IPS-NIHi7 (cell line): ENCODE measurements around the gene SPTLC2.

Source experiments
- DNase-seq: peaks from one replicate; pipeline ENCODE4 v3.0.0; 2012; ENCODE audit warnings: mixed read lengths; ENCODE audit errors: extremely low spot score

SPTLC2 gene

GRCh38 chr14:77623201-77623600 is 6.8 kb upstream of the SPTLC2 start:
- DNase-seq, result no peak

GRCh38 chr14:77622366-77622961 is 6.0 kb upstream of the SPTLC2 start:
- no peak for DNase-seq

DNA sequence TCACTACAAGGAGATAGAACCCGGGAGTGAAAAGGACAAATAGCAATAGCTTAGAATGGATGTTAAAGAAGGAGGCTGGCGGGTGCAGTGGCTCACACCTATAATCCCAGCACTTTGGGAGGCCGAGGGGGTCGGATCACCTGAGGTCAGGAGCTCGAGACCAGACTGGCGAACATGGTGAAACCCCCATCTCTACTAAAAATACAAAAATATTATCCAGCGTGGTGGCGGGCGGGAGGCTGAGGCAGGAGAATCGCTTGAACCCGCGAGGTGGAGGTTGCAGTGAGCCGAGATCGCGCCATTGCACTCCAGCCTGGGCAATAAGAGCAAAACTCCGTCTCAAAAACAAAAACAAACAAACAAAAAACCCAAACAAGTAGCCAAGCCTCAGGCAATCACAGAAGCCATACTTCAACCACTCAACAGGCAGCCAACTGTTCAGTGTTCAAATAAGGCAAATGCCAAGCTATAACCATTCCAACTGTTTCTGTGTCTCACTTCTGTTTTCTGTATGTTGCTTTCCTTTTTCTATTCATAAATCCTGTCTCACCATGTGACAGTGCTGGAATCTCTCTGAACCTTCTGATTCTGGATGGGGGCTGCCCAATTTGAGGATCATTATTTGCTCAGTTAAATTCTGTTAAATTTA is 3.9 kb upstream of the SPTLC2 start:
- no peak for DNase-seq

DNA sequence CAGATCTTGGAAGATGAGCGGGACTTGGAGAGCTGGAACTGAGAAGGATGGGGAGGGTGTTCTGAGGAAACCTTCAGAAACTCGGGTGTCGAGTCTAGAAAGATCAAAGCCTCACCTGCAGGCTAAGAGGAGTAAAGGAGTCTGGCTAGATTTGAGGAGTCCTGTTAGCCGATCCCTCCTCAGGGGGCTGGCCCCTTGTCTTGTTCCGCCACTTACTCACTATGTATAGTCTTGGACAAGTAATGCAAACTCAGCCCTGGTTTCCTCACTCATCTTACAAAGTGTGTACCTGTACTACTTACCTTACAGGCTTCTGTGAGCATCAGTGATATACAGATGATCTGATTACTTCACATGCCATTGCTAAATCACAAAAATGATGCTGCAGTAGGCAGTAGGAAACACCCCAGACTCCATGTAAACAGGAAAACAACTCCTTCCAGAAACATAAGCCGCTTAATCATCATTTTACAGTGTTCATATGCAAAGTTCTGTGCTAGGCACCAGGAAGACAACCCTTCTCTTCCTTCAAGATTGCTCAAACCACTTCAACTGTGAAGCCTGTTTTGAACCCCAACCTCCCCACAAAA is 2.0 kb upstream of the SPTLC2 start:
- DNase-seq, result no peak

- no peak for DNase-seq
Observed at GRCh38 chr14:77616133-77616453, 344 bp downstream of the SPTLC2 start.

DNA sequence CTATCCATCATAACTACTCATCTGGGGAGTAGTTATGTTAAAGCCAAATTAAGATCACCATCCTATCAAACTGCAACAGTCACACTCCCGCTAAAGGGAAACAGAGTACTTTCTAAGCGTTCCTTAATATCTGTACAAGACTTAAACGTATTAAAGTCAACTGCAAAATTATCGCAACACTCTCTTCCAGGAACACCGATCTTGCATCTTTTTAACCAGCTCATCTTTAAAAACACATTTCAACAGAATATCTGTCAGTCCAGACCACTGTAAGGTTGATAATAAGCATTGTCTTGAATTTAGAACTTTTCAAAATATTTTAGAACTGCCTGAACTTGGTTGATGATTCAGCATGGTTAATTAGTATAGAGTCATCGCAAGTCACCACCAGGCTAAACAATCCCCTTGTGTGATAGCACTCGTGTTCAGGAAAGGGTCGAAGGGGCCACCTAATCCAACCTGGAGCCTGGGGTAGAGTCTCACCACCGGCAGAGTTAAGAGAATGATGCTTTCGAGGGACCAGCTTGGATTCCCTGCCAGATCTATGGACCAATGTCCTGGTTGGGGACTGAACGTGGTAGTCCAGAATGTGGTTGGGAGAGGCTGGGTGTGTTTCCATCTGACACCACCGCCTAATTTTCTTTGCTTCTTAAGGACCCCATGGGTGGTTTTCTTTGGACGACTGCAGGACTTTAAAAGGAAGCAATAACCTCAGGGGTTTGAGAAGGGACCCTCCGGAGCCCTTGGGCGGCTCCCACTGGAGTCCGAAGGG is 890 bp downstream of the SPTLC2 start:
- peak; percentile 22 for DNase-seq

- no peak for DNase-seq
Observed at GRCh38 chr14:77613201-77613600, 3.2 kb downstream of the SPTLC2 start.

DNA sequence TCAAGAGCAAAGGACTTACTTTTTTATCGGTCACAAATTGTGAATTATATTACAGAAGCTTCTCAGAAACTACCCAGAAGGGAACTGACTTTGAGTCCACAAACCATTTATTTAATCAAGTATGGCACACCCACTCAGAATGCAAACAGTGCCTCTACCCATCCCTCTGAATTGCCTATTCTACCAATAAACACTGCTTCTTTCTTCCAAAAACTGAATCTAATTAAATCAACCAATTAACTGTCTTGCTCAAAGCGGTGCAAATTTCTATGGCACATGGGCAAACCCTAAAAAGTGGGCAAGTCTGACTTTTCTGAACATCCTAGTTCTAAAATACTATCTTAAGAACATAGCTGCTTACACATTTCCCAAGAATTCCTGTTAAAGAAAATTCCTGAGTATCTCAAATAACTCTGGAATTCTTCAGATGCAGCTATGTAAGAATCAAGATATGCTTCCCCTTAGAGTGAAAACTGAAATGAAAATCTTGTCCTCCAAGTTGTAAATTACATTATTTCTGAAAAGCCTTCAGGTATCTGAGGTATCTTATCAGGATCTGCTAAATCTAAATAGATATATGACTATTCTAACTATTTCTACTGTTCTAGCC is 4.3 kb downstream of the SPTLC2 start:
- no peak for DNase-seq

- no peak for DNase-seq
Observed at GRCh38 chr14:77610553-77610952, 5.9 kb downstream of the SPTLC2 start.

DNA sequence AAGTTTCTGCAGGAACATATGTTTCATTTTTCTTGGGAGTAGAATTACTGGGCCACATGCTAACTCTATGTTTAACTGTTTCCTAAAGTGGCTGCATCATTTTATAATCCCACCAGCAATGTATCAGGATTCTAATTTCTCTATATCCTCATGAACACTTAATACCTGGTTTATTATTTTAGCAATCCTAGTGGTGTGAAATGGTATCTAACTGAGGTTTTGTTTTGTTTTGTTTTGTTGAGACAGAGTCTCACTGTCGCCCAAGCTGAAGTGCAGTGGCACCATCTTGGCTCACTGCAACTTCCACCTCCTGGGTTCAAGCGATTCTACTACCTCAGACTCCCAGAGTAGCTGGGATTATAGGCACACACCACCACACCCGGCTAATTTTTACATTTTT is 6.5 kb downstream of the SPTLC2 start:
- no peak for DNase-seq

DNA sequence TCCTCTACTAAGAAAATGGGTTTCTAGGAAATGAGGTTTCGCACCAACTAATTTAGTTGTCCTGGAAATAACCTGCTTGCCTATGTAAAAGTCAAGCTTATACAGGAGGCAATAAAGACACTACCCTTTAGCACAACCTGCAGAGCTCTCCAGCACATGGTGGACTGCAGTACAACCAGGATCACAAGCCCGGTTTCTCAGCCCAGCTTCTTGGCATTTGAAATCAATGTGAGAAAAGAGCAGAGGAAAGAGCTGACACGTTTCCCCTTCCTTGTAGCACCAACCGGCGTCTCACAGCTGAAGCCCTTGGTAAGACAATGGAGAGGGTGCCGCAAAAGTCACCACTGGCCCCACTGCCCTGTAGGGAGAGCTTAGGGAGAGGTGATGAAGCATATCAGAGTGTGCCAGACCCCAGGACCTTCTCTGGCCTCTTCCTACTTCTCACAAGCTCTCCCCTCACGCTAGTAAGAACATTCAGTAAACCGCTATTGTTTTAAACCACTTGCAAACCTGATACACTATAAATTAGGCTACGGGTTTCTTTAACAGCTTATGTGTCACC is 8.6 kb downstream of the SPTLC2 start:
- peak; percentile 20 for DNase-seq

- no peak for DNase-seq
Observed at GRCh38 chr14:77605392-77605972, 11.0 kb downstream of the SPTLC2 start.

GRCh38 chr14:77603654-77604255 is 12.7 kb downstream of the SPTLC2 start:
- DNase-seq, result no peak

GRCh38 chr14:77603031-77603430 is 13.4 kb downstream of the SPTLC2 start:
- DNase-seq, result no peak

GRCh38 chr14:77601846-77602619 is 14.4 kb downstream of the SPTLC2 start:
- DNase-seq, result no peak

DNA sequence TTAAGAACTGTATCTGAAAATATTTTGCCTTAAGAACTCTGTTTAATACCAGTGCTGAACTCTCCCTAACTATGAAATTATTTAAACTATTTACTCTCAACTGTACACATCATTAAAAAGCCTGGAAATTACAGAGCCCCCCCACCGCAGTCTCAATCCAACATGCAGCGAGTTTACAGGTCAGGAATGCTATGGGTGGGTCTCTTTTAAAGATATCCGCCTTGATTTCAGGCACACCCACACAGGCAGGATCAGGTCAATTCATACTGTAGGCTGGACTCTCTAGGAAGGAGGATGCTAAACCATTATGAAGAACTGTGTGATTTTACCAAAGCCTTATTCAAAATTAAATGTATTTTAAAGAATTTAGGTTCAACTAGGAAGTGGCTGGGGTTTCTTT is 16.5 kb downstream of the SPTLC2 start:
- no peak for DNase-seq

GRCh38 chr14:77598366-77599070 is 17.9 kb downstream of the SPTLC2 start:
- no peak for DNase-seq

GRCh38 chr14:77593501-77593961 is 22.9 kb downstream of the SPTLC2 start:
- no peak for DNase-seq

DNA sequence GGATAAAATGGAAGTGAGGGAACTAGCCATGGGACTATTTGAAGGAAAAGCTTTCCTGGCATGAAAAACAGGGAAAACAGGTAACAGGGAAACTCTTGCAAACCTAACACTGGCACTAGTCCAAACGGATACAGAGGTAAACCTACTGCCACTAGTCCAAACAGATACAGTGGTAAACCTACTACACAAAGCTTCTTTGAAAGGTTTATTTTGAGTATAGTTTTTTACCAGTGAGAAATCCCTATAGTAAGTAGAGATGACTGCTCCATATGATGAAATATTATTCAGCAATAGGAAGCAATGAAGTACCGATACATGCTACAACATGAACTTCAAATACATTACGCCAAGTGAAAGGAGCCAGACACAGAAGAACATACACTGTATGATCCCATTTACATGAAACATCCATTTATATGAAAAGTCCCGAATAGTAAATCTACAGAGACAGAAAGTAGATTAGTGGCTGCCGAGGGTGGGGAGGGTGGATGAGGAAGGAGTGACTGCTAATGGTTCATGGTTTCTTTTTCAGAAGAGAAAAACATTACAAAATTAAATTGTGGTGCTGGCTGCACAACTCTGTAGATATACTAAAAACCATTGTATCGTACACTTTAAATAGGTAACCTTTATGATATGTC is 25.5 kb downstream of the SPTLC2 start:
- DNase-seq, result no peak
